Measurements from ENCODE around the gene ABHD12. TPM values are rescaled to one million over a fixed set of nuclear protein-coding genes. Genes with fewer than 3 reads are reported as not detected.

ABHD12 gene
- total RNA-seq, 4 donors from 2014 or later, result 41.6 to 75.8 (median 52.3) TPM

DNA sequence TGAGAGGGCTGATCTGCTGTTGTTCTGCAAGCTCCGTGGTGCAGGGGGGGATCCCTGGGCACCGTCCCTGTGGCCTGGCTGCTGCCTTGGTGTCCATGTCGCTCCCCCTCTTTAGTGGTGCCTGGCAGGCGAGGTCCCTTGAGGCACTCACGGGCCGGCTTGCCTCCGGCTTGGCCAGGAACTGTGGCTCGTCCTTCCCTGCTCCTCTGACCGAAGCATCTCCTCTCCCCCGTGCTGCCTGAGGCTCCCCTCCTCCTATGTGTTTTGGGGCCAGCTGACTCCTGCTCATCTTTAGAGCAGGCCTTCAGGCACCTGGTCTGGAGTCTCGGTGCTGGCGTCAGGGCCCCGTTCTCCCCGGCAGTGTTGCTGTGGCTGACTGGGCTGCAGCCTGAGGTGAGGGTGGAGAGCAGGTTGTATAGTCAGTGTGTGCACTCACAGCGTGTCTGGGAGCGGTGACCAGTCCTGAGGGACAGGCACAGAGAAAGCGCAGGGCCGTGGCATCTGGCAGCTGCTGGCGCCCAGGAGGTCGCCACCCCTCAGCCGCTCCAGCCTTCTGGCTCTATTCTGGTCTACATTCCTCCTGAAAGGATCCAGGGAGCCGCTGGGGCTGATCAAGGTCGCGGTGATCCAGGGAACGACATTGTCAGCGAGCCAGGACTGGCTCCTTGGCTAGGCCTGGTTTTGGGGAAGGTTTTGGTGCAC is 99.1 kb downstream of the ABHD12 start:
- Histone ChIP-seq H3K4me3 (no peak overlapping the region), H3K27ac (no peak overlapping the region), H3K27me3 (no peaks in the 10 kb centered on the region), H3K4me1 (peaks cover 18% of the 10 kb centered on the region), H3K36me3 (peaks cover 79% of the 10 kb centered on the region), H3K9me3 (no peaks in the 10 kb centered on the region)
- no peak for TF ChIP-seq CTCF (IDR thresholded peaks at IDR 0.05)
- TF ChIP-seq POLR2AphosphoS5 (IDR thresholded peaks at IDR 0.05), result no peak
- TF ChIP-seq POLR2A (IDR thresholded peaks at IDR 0.05), result no peak
- no peak for TF ChIP-seq EP300 (IDR thresholded peaks at IDR 0.05)
- WGBS, result 85% methylated on average over 20 of the region's 26 CpGs
- DNase-seq (ENCODE audit: low spot score in 2 of 2), result no peak

DNA sequence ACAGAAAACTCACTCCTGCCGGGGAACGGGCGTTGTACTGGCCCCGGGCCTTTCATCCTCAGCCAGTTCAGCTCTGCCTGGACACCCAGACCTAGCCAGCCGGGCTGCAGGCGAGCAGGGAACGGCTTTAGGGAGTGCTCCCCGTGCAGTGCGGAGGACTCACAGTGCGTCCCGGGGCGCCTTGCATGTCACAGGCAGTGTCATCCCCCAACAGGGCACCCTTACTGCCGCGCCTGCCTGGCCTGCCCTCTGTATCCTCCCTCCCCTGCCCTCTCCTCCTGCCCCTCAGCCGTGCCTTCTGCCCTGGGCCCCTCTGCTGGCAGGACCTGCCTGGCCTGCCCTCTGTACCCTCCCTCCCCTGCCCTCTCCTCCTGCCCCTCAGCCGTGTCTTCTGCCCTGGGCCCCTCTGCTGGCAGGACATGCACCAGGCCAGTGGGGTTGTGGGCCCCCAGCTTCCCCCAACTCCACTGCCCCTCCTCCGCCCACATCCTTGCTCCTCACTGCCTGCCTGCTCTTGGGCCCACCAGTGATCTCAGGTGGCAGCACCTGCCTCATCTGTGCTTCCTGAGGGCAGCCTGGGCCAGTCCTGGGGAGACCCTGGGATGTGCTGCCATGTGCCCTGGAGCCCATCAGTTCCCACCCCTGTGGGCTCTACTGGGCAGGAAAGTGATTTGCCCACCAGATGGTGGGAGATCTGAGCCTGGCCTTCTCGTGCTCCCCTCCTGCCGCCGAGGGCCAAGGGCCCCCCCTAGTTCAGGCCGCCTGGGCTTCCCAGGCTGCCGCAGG is 99.8 kb downstream of the ABHD12 start:
- 89% methylated on average over 22 of the region's 22 CpGs for WGBS
- no peaks in the 10 kb centered on the region for H3K27me3 ChIP-seq
- no peaks in the 10 kb centered on the region for H3K9me3 ChIP-seq
- H3K4me1 ChIP-seq, result peaks cover 12% of the 10 kb centered on the region
- H3K36me3 ChIP-seq, result peaks cover 80% of the 10 kb centered on the region
- TF ChIP-seq EP300 (IDR thresholded peaks at IDR 0.05) (no peak), CTCF (IDR thresholded peaks at IDR 0.05) (no peak), POLR2AphosphoS5 (IDR thresholded peaks at IDR 0.05) (no peak), POLR2A (IDR thresholded peaks at IDR 0.05) (no peak)
- H3K27ac ChIP-seq, result no peak overlapping the region
- no peak for DNase-seq (ENCODE audit: low spot score in 2 of 2)
- H3K4me3 ChIP-seq, result no peak overlapping the region

GRCh38 chr20:25289886-25290597 is 100.6 kb downstream of the ABHD12 start:
- no peak overlapping the region for H3K27ac ChIP-seq
- TF ChIP-seq POLR2AphosphoS5 (IDR thresholded peaks at IDR 0.05) (no peak), EP300 (IDR thresholded peaks at IDR 0.05) (no peak), POLR2A (IDR thresholded peaks at IDR 0.05) (no peak), CTCF (IDR thresholded peaks at IDR 0.05) (no peak)
- no peaks in the 10 kb centered on the region for H3K9me3 ChIP-seq
- H3K4me1 ChIP-seq, result peaks cover 6% of the 10 kb centered on the region
- peak in 1 of 2 donors; percentile 24 for DNase-seq (ENCODE audit: low spot score in 2 of 2)
- WGBS, result 87% methylated on average over 20 of the region's 24 CpGs
- H3K4me3 ChIP-seq, result no peak overlapping the region
- no peaks in the 10 kb centered on the region for H3K27me3 ChIP-seq
- H3K36me3 ChIP-seq, result peaks cover 86% of the 10 kb centered on the region

DNA sequence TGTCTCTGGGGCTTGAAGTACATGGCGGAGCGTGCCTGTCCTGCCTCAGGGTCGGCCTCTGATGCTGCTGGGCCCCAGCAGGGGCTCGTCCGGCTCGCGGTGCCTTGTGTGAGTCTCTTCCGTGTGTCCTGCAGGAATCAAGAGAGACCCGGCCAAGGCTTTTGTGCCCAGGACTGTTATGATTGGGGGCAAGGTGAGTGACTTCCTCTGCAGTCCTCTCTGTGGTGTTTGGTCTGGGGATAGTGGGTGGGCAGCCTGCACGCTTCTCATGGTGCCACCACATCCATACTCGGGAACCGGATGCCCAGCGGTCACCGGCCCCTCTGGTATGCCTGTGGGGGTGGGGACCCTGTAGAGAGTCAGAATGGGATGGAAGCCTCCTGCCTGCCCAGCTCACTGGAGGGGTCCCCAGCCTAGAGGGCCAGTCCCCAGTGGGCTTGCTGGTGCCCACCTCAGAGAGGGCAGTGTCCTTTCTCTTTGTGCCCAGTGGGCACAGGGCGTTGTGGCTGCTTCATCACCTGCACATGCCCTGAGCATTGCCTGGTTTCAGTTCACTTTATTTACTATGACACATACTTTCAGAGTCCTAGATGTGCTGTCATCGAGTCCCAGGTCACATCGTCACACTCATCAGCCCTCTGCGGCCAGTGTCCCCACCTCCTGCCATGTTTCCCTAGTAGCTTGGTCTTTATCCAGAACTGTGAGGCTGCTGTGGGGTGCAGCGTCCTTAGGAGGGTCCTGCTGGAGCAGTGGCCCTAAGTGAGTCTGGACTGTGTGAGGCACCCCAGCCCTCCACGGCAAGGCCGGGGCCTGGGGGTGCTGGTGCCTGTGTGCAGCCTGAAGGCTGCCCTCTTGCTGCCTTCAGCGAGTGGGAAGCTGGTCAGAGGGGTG is 102.1 kb downstream of the ABHD12 start:
- no peak overlapping the region for H3K4me3 ChIP-seq
- TF ChIP-seq EP300 (IDR thresholded peaks at IDR 0.05) (no peak), POLR2A (IDR thresholded peaks at IDR 0.05) (no peak), CTCF (IDR thresholded peaks at IDR 0.05) (no peak), POLR2AphosphoS5 (IDR thresholded peaks at IDR 0.05) (no peak)
- no peak overlapping the region for H3K27ac ChIP-seq
- DNase-seq (ENCODE audit: low spot score in 2 of 2), result peak; percentile 59 to 72
- 90% methylated on average over 11 of the region's 22 CpGs for WGBS
- peaks cover 4% of the 10 kb centered on the region for H3K4me1 ChIP-seq
- H3K36me3 ChIP-seq, result peaks cover 95% of the 10 kb centered on the region
- no peaks in the 10 kb centered on the region for H3K9me3 ChIP-seq
- no peaks in the 10 kb centered on the region for H3K27me3 ChIP-seq
